SK-N-SH (cell line): ENCODE results near the gene IL17REL. TPM values are rescaled to one million over a fixed set of nuclear protein-coding genes. Genes with fewer than 3 reads are reported as not detected.

Experiments used
- CTCF ChIA-PET: fragments of 300-600, 350-600 bp; formaldehyde crosslinking; extraction: SDS; loops from one replicate; lab custom pipeline; 2021; lab: Yijun Ruan, JAX
- POLR2A ChIA-PET: fragments of 350-600 bp; sonication (Branson Sonifier 250); formaldehyde crosslinking; extraction: SDS; loops from one replicate; lab custom pipeline; 2020; ENCODE audit warnings: antibody characterized with exemption, inconsistent platforms; lab: Yijun Ruan, JAX
- DNase-seq: peaks from one replicate; pipeline ENCODE4 v3.0.0; 2012
- H2AFZ ChIP-seq: fragments of 200-600 bp; sonication (generic); 2 replicates; pipeline ENCODE4 v1.8.1; 2016; ENCODE audit warnings: antibody characterized with exemption, mild to moderate bottlenecking, low read depth
- H3F3A ChIP-seq: fragments of 200-600 bp; sonication (generic); replicated peaks from 2 replicates; pipeline ENCODE3; 2016; ENCODE audit warnings: antibody characterized with exemption, mild to moderate bottlenecking; ENCODE audit not compliant: insufficient read depth
- H3K27ac ChIP-seq, 2 experiments: fragments of 200-500 bp in 1 of 2; fragments of 200-600 bp in 1 of 2; sonication (Bioruptor generic) in 1 of 2; sonication (generic), shearing (Covaris generic) in 1 of 2; 2 replicates each; pipeline versions ENCODE4 v1.5.1 to v1.6.1; 2014 to 2016; ENCODE audit warnings: low read depth in 2 of 2, inconsistent platforms in 1 of 2, low read length in 1 of 2, mild to moderate bottlenecking in 1 of 2, mixed read lengths in 1 of 2
- H3K27me3 ChIP-seq: fragments of 200-600 bp; sonication (generic), shearing (Covaris generic); 2 replicates; pipeline ENCODE4 v1.6.1; 2016; ENCODE audit warnings: mixed run types; ENCODE audit not compliant: insufficient read depth
- H3K36me3 ChIP-seq, 2 experiments: fragments of 200-500 bp in 1 of 2; fragments of 200-600 bp in 1 of 2; sonication (Bioruptor generic) in 1 of 2; sonication (generic) in 1 of 2; replicated peaks in 1 of 2; 2 replicates each; pipeline versions ENCODE3 to v1.5.1; 2014 to 2016; ENCODE audit warnings: low read length in 1 of 2, mild to moderate bottlenecking in 1 of 2; ENCODE audit not compliant: insufficient read depth in 2 of 2, control insufficient read depth in 1 of 2
- H3K4me1 ChIP-seq, 2 experiments: fragments of 200-500 bp in 1 of 2; fragments of 200-600 bp in 1 of 2; sonication (Bioruptor generic) in 1 of 2; sonication (generic), shearing (Covaris generic) in 1 of 2; 2 replicates each; pipeline versions ENCODE4 v1.5.1 to v1.6.1; 2014 to 2016; ENCODE audit warnings: low read depth in 1 of 2, low read length in 1 of 2, mixed run types in 1 of 2; ENCODE audit not compliant: insufficient read depth in 2 of 2, control insufficient read depth in 1 of 2
- H3K4me2 ChIP-seq: fragments of 200-600 bp; sonication (generic), shearing (Covaris generic); 2 replicates; pipeline ENCODE4 v1.6.1; 2017; ENCODE audit warnings: mixed run types
- H3K4me3 ChIP-seq, 2 experiments: fragments of 200-500 bp in 1 of 2; fragments of 200-600 bp in 1 of 2; sonication (Bioruptor generic) in 1 of 2; sonication (generic), shearing (Covaris generic) in 1 of 2; 2 replicates each; pipeline versions ENCODE4 v1.5.1 to v1.8.1; 2014 to 2016; ENCODE audit warnings: low read depth in 2 of 2, inconsistent platforms in 1 of 2, low read length in 1 of 2, mild to moderate bottlenecking in 1 of 2, mixed read lengths in 1 of 2, moderate library complexity in 1 of 2
- H3K79me2 ChIP-seq: fragments of 200-600 bp; sonication (generic); 2 replicates; pipeline ENCODE4 v1.8.1; 2017; ENCODE audit warnings: mild to moderate bottlenecking; ENCODE audit not compliant: insufficient read depth
- H3K9ac ChIP-seq: fragments of 200-600 bp; sonication (generic); 2 replicates; pipeline ENCODE4 v1.6.1; 2017; ENCODE audit warnings: mixed run types
- H3K9me2 ChIP-seq: fragments of 200-600 bp; sonication (generic); 2 replicates; pipeline ENCODE4 v1.6.1; 2017; ENCODE audit warnings: mixed run types
- H3K9me3 ChIP-seq: fragments of 200-600 bp; sonication (generic); 2 replicates; pipeline ENCODE4 v1.6.1; 2017; ENCODE audit warnings: mixed run types, mild to moderate bottlenecking, moderate library complexity
- H4K20me1 ChIP-seq: fragments of 200-600 bp; sonication (generic); 2 replicates; pipeline ENCODE4 v1.6.1; 2017; ENCODE audit warnings: mild to moderate bottlenecking, mixed run types; ENCODE audit not compliant: insufficient read depth
- EZH2phosphoT487 ChIP-seq: fragments of 200-600 bp; sonication (generic); IDR thresholded peaks from 2 replicates; pipeline ENCODE4 v1.6.1; 2017; ENCODE audit warnings: low read depth, mixed run types, mild to moderate bottlenecking, antibody characterized with exemption, moderate library complexity, borderline replicate concordance
- FOSL2 ChIP-seq: IDR thresholded peaks from 2 replicates; pipeline ENCODE4 v1.4.0; 2012; ENCODE audit warnings: low read depth, mild to moderate bottlenecking, moderate library complexity, borderline replicate concordance
- JUND ChIP-seq: IDR thresholded peaks from 2 replicates; pipeline ENCODE4 v1.4.0; 2012
- MEF2A ChIP-seq: IDR thresholded peaks from 2 replicates; pipeline ENCODE4 v1.4.0; 2012; ENCODE audit warnings: low read depth, borderline replicate concordance
- NFIC ChIP-seq: IDR thresholded peaks from 2 replicates; pipeline ENCODE4 v1.4.0; 2012; ENCODE audit warnings: borderline replicate concordance
- NRF1 ChIP-seq: IDR thresholded peaks from 2 replicates; pipeline ENCODE4 v1.6.1; 2012; ENCODE audit warnings: low read depth, mild to moderate bottlenecking, low read length
- RFX5 ChIP-seq: IDR thresholded peaks from 2 replicates; pipeline ENCODE4 v1.6.1; 2012; ENCODE audit warnings: mild to moderate bottlenecking, improper control_type of control experiment, low read length
- RXRA ChIP-seq: IDR thresholded peaks from 2 replicates; pipeline ENCODE4 v1.4.0; 2012; ENCODE audit warnings: low read depth, mild to moderate bottlenecking, borderline replicate concordance
- SMC3 ChIP-seq: IDR thresholded peaks from 2 replicates; pipeline ENCODE4 v1.6.1; 2012; ENCODE audit warnings: low read depth, low read length, improper control_type of control experiment
- TAF1 ChIP-seq: IDR thresholded peaks from 2 replicates; pipeline ENCODE4 v1.6.1; 2012; ENCODE audit warnings: low read depth, mild to moderate bottlenecking, low read length, moderate library complexity, borderline replicate concordance
- TCF12 ChIP-seq: IDR thresholded peaks from 2 replicates; pipeline ENCODE4 v1.4.0; 2012
- WGBS: methylation state at CpG from one replicate; pipeline ENCODE4 v1.1.6; 2017; ENCODE audit warnings: low lambda C conversion rate; 5-methylcytosine and 5-hydroxymethylcytosine counted together
- polyA plus RNA-seq, 3 experiments: library from polyadenylated mRNA; depleted of rRNA; stranded (reverse); fragments of >200 nt; gene quantifications; 2 replicates each; pipeline ENCODE4 v1.2.3, GENCODE V29; 2012
- TF ChIP-seq, protein P1 (sequence below): IDR thresholded peaks from 2 replicates; pipeline ENCODE4 v1.6.1; 2012; ENCODE audit warnings: mild to moderate bottlenecking, low read depth, low read length, moderate library complexity
- TF ChIP-seq, protein P2 (sequence below): IDR thresholded peaks from 2 replicates; pipeline ENCODE4 v1.4.0; 2012; ENCODE audit warnings: low read depth
- TF ChIP-seq, protein P3 (sequence below): IDR thresholded peaks from 2 replicates; pipeline ENCODE4 v1.4.0; 2012; ENCODE audit warnings: low read depth, borderline replicate concordance

The IL17REL gene
- polyA plus RNA-seq (2012; rRNA removed): not detected in 2 replicates
- polyA plus RNA-seq (2012; cell fraction: cytosol; rRNA removed): not detected in 2 replicates
- polyA plus RNA-seq (2012; cell fraction: nucleus; rRNA removed): 0.01 TPM in 1 of 2 replicates, not detected in the other

DNA sequence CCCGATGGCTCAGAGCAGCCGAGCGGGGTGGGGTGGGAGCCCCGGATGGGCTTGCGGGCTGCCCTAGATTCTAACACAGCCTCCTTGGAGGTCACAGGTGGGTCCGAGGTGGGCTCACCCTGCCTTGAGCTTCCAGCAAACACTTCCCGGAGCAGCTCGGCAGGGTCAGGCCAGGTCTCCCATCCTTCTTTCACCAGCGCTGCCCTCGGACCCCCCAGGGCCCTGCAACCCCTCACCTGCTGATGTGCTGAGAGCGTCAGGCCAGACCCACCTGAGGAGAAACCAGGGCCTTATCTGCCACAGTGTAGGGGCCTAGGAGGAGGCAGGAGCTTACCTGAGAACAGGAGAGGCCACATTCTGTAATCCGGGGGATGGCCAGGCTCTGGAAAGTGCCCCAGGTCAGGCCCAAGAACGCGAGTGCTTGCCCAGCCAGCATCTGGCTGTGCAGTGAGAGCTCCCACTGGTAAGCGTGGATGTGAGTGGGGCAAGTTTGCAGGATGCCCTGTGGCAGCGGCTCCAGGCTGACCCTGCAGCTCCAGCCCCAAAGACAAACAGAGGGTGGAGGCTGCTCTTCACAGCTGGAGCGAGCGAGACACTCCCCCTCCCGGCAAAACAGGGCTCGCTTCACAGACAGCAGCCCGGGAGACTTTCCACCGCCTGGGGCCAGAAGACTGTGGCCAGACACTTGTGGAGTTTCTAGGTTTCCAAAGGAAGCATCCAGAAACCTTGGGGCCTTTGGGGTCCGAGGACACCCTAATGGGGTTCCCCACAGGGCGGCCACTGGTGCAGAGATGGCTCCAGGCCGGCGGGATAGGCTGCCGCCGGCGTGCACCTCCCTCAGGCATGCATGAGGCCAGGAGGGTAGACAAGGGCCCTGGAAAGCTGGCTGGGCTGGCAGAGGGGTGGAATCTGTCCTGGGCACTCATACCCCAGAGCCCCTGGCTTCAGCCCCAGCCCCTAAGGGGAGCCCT lies at the start of gene IL17REL:
TSS of gene IL17REL (minus strand) at position 555 of the 971 bp plus-strand sequence. CDS start at position 436, 119 bp downstream.
- H3K4me1 ChIP-seq: no peaks in the 10 kb centered on the region
- CTCF ChIA-PET: interaction anchor here (0.8 to 3.8 kb wide), 2 partner anchors 15 to 18 kb away, joined by 3 to 20 read pairs; no protein-coding TSS in a partner anchor

DNA sequence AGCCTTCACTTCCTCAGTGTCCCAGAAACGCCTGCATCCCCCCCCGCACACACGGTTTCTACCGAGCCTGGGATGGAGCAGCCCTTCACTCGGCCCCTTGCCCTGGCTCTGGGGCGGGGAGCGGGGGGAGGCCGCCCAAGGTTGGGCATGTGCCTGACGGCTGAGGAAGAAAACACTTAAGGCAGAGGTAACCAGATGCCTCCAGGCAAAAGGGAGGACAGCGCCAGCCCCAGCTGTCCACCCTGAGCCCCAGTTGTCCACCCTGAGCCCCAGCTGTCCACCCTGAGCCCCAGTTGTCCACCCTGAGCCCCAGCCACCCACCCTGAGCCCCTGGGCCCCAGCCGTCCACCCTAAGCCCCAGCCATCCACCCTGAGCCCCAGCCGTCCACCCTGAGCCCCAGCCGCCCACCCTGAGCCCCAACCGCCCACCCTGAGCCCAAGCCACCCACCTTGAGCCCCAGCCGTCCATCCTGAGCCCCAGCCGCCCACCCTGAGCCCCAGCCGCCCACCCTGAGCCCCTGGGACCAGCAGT lies 49.3 kb upstream of the IL17REL start:
- Histone ChIP-seq H3K79me2 (no peaks in the 10 kb centered on the region), H3K9ac (no peak overlapping the region), H3K9me3 (no peaks in the 10 kb centered on the region), H3K4me1 (no peaks in the 10 kb centered on the region; a peak in 1 of 4 replicates), H3K27me3 (peaks cover 20% of the 10 kb centered on the region), H3K36me3 (no peaks in the 10 kb centered on the region), H3F3A (no peaks in the 10 kb centered on the region), H3K27ac (no peak overlapping the region), H4K20me1 (no peaks in the 10 kb centered on the region), H3K4me2 (no peak overlapping the region), H2AFZ (no peak overlapping the region), H3K9me2 (no peaks in the 10 kb centered on the region), H3K4me3 (no peak overlapping the region)
- POLR2A ChIA-PET: no interaction called here
- 53% methylated on average over 7 of the region's 17 CpGs for WGBS
- CTCF ChIA-PET: no interaction called here
- DNase-seq: no peak
- TF ChIP-seq, protein P1, sequence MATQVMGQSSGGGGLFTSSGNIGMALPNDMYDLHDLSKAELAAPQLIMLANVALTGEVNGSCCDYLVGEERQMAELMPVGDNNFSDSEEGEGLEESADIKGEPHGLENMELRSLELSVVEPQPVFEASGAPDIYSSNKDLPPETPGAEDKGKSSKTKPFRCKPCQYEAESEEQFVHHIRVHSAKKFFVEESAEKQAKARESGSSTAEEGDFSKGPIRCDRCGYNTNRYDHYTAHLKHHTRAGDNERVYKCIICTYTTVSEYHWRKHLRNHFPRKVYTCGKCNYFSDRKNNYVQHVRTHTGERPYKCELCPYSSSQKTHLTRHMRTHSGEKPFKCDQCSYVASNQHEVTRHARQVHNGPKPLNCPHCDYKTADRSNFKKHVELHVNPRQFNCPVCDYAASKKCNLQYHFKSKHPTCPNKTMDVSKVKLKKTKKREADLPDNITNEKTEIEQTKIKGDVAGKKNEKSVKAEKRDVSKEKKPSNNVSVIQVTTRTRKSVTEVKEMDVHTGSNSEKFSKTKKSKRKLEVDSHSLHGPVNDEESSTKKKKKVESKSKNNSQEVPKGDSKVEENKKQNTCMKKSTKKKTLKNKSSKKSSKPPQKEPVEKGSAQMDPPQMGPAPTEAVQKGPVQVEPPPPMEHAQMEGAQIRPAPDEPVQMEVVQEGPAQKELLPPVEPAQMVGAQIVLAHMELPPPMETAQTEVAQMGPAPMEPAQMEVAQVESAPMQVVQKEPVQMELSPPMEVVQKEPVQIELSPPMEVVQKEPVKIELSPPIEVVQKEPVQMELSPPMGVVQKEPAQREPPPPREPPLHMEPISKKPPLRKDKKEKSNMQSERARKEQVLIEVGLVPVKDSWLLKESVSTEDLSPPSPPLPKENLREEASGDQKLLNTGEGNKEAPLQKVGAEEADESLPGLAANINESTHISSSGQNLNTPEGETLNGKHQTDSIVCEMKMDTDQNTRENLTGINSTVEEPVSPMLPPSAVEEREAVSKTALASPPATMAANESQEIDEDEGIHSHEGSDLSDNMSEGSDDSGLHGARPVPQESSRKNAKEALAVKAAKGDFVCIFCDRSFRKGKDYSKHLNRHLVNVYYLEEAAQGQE: no peak
- no peak for TF ChIP-seq NFIC
- TF ChIP-seq, protein P2, sequence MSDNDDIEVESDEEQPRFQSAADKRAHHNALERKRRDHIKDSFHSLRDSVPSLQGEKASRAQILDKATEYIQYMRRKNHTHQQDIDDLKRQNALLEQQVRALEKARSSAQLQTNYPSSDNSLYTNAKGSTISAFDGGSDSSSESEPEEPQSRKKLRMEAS: no peak
- TF ChIP-seq, protein P3, sequence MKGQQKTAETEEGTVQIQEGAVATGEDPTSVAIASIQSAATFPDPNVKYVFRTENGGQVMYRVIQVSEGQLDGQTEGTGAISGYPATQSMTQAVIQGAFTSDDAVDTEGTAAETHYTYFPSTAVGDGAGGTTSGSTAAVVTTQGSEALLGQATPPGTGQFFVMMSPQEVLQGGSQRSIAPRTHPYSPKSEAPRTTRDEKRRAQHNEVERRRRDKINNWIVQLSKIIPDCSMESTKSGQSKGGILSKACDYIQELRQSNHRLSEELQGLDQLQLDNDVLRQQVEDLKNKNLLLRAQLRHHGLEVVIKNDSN: no peak
- TF ChIP-seq NRF1: no peak
- TF ChIP-seq TAF1: no peak
- no peak for TF ChIP-seq RFX5
- no peak for TF ChIP-seq TCF12
- no peak for TF ChIP-seq EZH2phosphoT487
- no peak for TF ChIP-seq FOSL2

More for the DNA sequence above, at the start of gene IL17REL:
- Histone ChIP-seq H3K9ac (no peak within 1 kb of the TSS), H4K20me1 (no peaks in the 10 kb centered on the region), H3K79me2 (no peaks in the 10 kb centered on the region), H3F3A (no peaks in the 10 kb centered on the region), H3K9me2 (no peaks in the 10 kb centered on the region), H2AFZ (no peak within 1 kb of the TSS), H3K9me3 (no peaks in the 10 kb centered on the region), H3K4me3 (no peak within 1 kb of the TSS), H3K4me2 (no peak within 1 kb of the TSS), H3K27me3 (peaks cover 64% of the 10 kb centered on the region), H3K27ac (no peak within 1 kb of the TSS), H3K36me3 (no peaks in the 10 kb centered on the region)
- POLR2A ChIA-PET: no interaction called here
- DNase-seq: peak; percentile 43
- TF ChIP-seq SMC3 (no peak), NRF1 (no peak), RXRA (no peak), MEF2A (no peak), NFIC (no peak), JUND (no peak)
- TF ChIP-seq, protein P1: no peak
- WGBS: 15% methylated on average over 9 of the region's 29 CpGs
